HEK293 (cell line): ENCODE results near the gene TFAP2E.

Experiments
- CTCF ChIA-PET: fragments of 350-600 bp; formaldehyde crosslinking; extraction: SDS; loops from one replicate; lab custom pipeline; 2021; ENCODE audit warnings: antibody characterized with exemption; lab: Yijun Ruan, JAX
- POLR2A ChIA-PET: fragments of 300-600 bp; formaldehyde crosslinking; extraction: SDS; loops from one replicate; lab custom pipeline; 2020; ENCODE audit warnings: antibody characterized with exemption, inconsistent platforms; lab: Yijun Ruan, JAX
- H3K27ac ChIP-seq: fragments of 200-500 bp; sonication (Bioruptor generic); 2 replicates; pipeline ENCODE4 v1.5.1; 2014; ENCODE audit warnings: low read depth, low read length, control low read depth, inconsistent platforms; ENCODE audit errors: extremely low read depth
- H3K36me3 ChIP-seq, 2 experiments: fragments of 200-500 bp in 1 of 2; sonication (Bioruptor generic) in 1 of 2; 1 replicate in 1 of 2; 2 replicates in 1 of 2; pipeline ENCODE4 v1.5.1; 2014 to 2017; ENCODE audit warnings: inconsistent platforms in 2 of 2, low read length in 2 of 2; ENCODE audit not compliant: control insufficient read depth in 2 of 2, insufficient read depth in 1 of 2
- H3K4me1 ChIP-seq: fragments of 200-500 bp; sonication (Bioruptor generic); 2 replicates; pipeline ENCODE4 v1.5.1; 2014; ENCODE audit warnings: mild to moderate bottlenecking, low read length, inconsistent platforms; ENCODE audit not compliant: control insufficient read depth, insufficient read depth
- H3K4me3 ChIP-seq: 2 replicates; pipeline ENCODE4 v1.5.1; 2011; ENCODE audit warnings: low read depth, mild to moderate bottlenecking, control low read depth, low read length, moderate library complexity
- H3K9me3 ChIP-seq: fragments of 200-500 bp; sonication (Bioruptor generic); 2 replicates; pipeline ENCODE4 v1.5.1; 2014; ENCODE audit warnings: low read depth, low read length, inconsistent platforms; ENCODE audit not compliant: control insufficient read depth, insufficient read depth
- EGR2 ChIP-seq: fragments of 450-650 bp; formaldehyde crosslinking; IDR thresholded peaks from 2 replicates; pipeline ENCODE4 v1.5.1; 2016; ENCODE audit warnings: low read depth, missing biosample characterization, missing genetic modification characterization
- GFI1B ChIP-seq: fragments of 450-650 bp; formaldehyde crosslinking; IDR thresholded peaks from 2 replicates; pipeline ENCODE4 v1.5.1; 2016; ENCODE audit warnings: missing biosample characterization, missing genetic modification characterization
- HOXA7 ChIP-seq: sonication (generic); formaldehyde crosslinking; IDR thresholded peaks from 2 replicates; pipeline ENCODE4 v1.8.1; 2022; ENCODE audit warnings: missing genetic modification reagents, borderline replicate concordance
- KLF10 ChIP-seq: fragments of 450-650 bp; IDR thresholded peaks from 2 replicates; pipeline ENCODE4 v1.5.1; 2018; ENCODE audit warnings: missing biosample characterization, mild to moderate bottlenecking, missing genetic modification characterization
- PBX3 ChIP-seq: sonication (generic); formaldehyde crosslinking; IDR thresholded peaks from 2 replicates; pipeline ENCODE4 v1.8.1; 2022; ENCODE audit warnings: mild to moderate bottlenecking, moderate library complexity, missing genetic modification reagents
- SCRT2 ChIP-seq: fragments of 450-650 bp; formaldehyde crosslinking; IDR thresholded peaks from 2 replicates; pipeline ENCODE4 v1.5.1; 2016; ENCODE audit warnings: missing biosample characterization, missing genetic modification characterization
- TCF7L2 ChIP-seq: IDR thresholded peaks from 2 replicates; pipeline ENCODE4 v1.6.1; 2011; ENCODE audit warnings: low read depth, mild to moderate bottlenecking, inconsistent platforms, low read length, moderate library complexity, borderline replicate concordance
- ZBTB11 ChIP-seq: fragments of 450-650 bp; formaldehyde crosslinking; conservative IDR thresholded peaks from 2 replicates; pipeline ENCODE4 v1.5.1; 2016; ENCODE audit warnings: low read depth, missing biosample characterization, missing genetic modification characterization
- ZBTB7A ChIP-seq: fragments of 450-650 bp; formaldehyde crosslinking; IDR thresholded peaks from 2 replicates; pipeline ENCODE4 v1.5.1; 2016; ENCODE audit warnings: low read depth, missing biosample characterization, missing genetic modification characterization
- ZBTB8A ChIP-seq: fragments of 450-650 bp; formaldehyde crosslinking; IDR thresholded peaks from 2 replicates; pipeline ENCODE4 v1.5.1; 2016; ENCODE audit warnings: missing biosample characterization, missing genetic modification characterization
- ZNF214 ChIP-seq: fragments of 450-650 bp; formaldehyde crosslinking; IDR thresholded peaks from 2 replicates; pipeline ENCODE4 v1.5.1; 2017; ENCODE audit warnings: missing biosample characterization, mild to moderate bottlenecking, missing genetic modification characterization, borderline replicate concordance
- ZNF221 ChIP-seq: fragments of 450-650 bp; formaldehyde crosslinking; IDR thresholded peaks from 2 replicates; pipeline ENCODE4 v1.5.1; 2017; ENCODE audit warnings: missing biosample characterization, missing genetic modification characterization, borderline replicate concordance
- ZNF433 ChIP-seq: fragments of 450-650 bp; formaldehyde crosslinking; IDR thresholded peaks from 2 replicates; pipeline ENCODE4 v1.5.1; 2016; ENCODE audit warnings: missing biosample characterization, missing genetic modification characterization, low read depth
- ZNF449 ChIP-seq: fragments of 450-650 bp; formaldehyde crosslinking; IDR thresholded peaks from 2 replicates; pipeline ENCODE4 v1.5.1; 2017; ENCODE audit warnings: missing biosample characterization, mild to moderate bottlenecking, missing genetic modification characterization, moderate library complexity
- ZNF530 ChIP-seq: fragments of 450-650 bp; formaldehyde crosslinking; IDR thresholded peaks from 2 replicates; pipeline ENCODE4 v1.5.1; 2016; ENCODE audit warnings: low read depth, missing biosample characterization, missing genetic modification characterization
- ZNF600 ChIP-seq: fragments of 450-650 bp; formaldehyde crosslinking; IDR thresholded peaks from 2 replicates; pipeline ENCODE4 v1.5.1; 2016; ENCODE audit warnings: missing biosample characterization, missing genetic modification characterization
- ZNF670 ChIP-seq: fragments of 450-650 bp; formaldehyde crosslinking; IDR thresholded peaks from 2 replicates; pipeline ENCODE4 v1.5.1; 2016; ENCODE audit warnings: missing biosample characterization, missing genetic modification characterization, low read depth
- ZNF830 ChIP-seq: fragments of 450-650 bp; IDR thresholded peaks from 2 replicates; pipeline ENCODE4 v1.5.0; 2018; ENCODE audit warnings: missing biosample characterization, missing genetic modification characterization, low read depth, mild to moderate bottlenecking, moderate library complexity
- ZNF843 ChIP-seq: fragments of 450-650 bp; formaldehyde crosslinking; IDR thresholded peaks from 2 replicates; pipeline ENCODE4 v1.5.1; 2016; ENCODE audit warnings: missing biosample characterization, missing genetic modification characterization
- ZSCAN23 ChIP-seq: fragments of 450-650 bp; formaldehyde crosslinking; IDR thresholded peaks from 2 replicates; pipeline ENCODE4 v1.5.1; 2016; ENCODE audit warnings: missing biosample characterization, missing genetic modification characterization
- TF ChIP-seq, protein P1 (sequence below): fragments of 450-650 bp; formaldehyde crosslinking; IDR thresholded peaks from 2 replicates; pipeline ENCODE4 v1.5.1; 2016; ENCODE audit warnings: missing biosample characterization, missing genetic modification characterization, low read depth

Gene TFAP2E

GRCh38 chr1:35533586-35533985 lies 39.5 kb upstream of the TFAP2E start:
- no peaks in the 10 kb centered on the region for H3K9me3 ChIP-seq
- peaks cover 0 to 23% of the 10 kb centered on the region in 2 experiments; a peak in 2 of 3 replicates for H3K36me3 ChIP-seq
- no peak overlapping the region for H3K27ac ChIP-seq
- TF ChIP-seq ZNF670 (tag by site-specific recombination) (no peak), GFI1B (no peak), SCRT2 (tag by site-specific recombination) (no peak), ZNF843 (no peak), TCF7L2 (no peak), ZSCAN23 (tag by site-specific recombination) (no peak), ZNF830 (tag by site-specific recombination) (no peak), ZNF214 (tag by site-specific recombination) (no peak), KLF10 (tag by site-specific recombination) (no peak)
- TF ChIP-seq, protein P1, sequence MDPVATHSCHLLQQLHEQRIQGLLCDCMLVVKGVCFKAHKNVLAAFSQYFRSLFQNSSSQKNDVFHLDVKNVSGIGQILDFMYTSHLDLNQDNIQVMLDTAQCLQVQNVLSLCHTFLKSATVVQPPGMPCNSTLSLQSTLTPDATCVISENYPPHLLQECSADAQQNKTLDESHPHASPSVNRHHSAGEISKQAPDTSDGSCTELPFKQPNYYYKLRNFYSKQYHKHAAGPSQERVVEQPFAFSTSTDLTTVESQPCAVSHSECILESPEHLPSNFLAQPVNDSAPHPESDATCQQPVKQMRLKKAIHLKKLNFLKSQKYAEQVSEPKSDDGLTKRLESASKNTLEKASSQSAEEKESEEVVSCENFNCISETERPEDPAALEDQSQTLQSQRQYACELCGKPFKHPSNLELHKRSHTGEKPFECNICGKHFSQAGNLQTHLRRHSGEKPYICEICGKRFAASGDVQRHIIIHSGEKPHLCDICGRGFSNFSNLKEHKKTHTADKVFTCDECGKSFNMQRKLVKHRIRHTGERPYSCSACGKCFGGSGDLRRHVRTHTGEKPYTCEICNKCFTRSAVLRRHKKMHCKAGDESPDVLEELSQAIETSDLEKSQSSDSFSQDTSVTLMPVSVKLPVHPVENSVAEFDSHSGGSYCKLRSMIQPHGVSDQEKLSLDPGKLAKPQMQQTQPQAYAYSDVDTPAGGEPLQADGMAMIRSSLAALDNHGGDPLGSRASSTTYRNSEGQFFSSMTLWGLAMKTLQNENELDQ (tag by site-specific recombination), result no peak
- TF ChIP-seq, all 188 proteins: peak for 0
- CTCF ChIA-PET, result interaction anchor here (0.6 to 3.3 kb wide), 4 partner anchors 31 to 394 kb away, joined by 3 to 12 read pairs (median 3); no protein-coding TSS in a partner anchor
- no peak overlapping the region for H3K4me3 ChIP-seq
- POLR2A ChIA-PET, result no interaction called here
- peaks cover 3% of the 10 kb centered on the region for H3K4me1 ChIP-seq

DNA sequence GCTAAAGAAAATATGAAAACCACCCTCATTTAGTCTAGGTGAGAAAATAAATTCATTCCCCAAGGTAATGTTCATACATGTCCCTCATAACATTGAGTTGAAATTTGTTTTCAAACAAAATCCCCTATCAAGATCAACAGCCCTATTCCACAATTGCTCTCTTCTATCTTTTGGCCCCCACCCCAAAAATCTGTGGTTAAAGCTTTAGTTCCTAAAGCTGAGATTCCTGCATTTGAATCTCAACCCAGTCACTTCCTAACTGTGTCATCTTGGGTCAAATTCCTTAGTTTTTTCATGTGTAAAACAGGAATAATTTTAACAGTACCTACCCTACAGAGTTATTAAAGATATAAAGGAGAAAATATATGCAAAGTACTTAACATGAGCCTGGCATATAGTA lies 37.9 kb upstream of the TFAP2E start:
- Histone ChIP-seq H3K36me3 (peaks cover 0 to 26% of the 10 kb centered on the region in 2 experiments; a peak in 2 of 3 replicates), H3K9me3 (no peaks in the 10 kb centered on the region), H3K27ac (no peak overlapping the region), H3K4me1 (peaks cover 10% of the 10 kb centered on the region)
- POLR2A ChIA-PET, result no interaction called here
- CTCF ChIA-PET, result interaction anchor here (0.9 to 3.3 kb wide), 3 partner anchors 11 to 83 kb away, joined by 3 to 12 read pairs (median 8); no protein-coding TSS in a partner anchor
- TF ChIP-seq ZNF433 (tag by site-specific recombination), result no peak
- TF ChIP-seq ZBTB8A (tag by site-specific recombination), result no peak
- TF ChIP-seq EGR2 (tag by site-specific recombination), result no peak
- no peak for TF ChIP-seq ZNF600
- no peak for TF ChIP-seq HOXA7 (CRISPR knock-in tag)
- no peak for TF ChIP-seq ZNF530 (tag by site-specific recombination)
- TF ChIP-seq ZBTB7A (tag by site-specific recombination), result no peak
- no peak for TF ChIP-seq ZNF221 (tag by site-specific recombination)
- TF ChIP-seq ZNF449 (tag by site-specific recombination), result no peak
- TF ChIP-seq PBX3 (CRISPR knock-in tag), result no peak
- TF ChIP-seq ZBTB11 (tag by site-specific recombination), result no peak
- TF ChIP-seq, all 188 proteins: peak for 0
- H3K4me3 ChIP-seq, result no peak overlapping the region
